Mesenchymal stem cell (in vitro differentiated cells and primary cell): ENCODE results near the gene LMO4.
A peak's percentile ranks its signal among the peaks of the same experiment; 100 is the strongest.

Source experiments
- DNase-seq: peaks from one replicate; pipeline ENCODE4 v3.0.0-alpha.2; 2013
- H2AFZ ChIP-seq: one replicate; pipeline ENCODE4 v1.6.1; 2013; ENCODE audit warnings: low read depth, mild to moderate bottlenecking, control low read depth, inconsistent platforms, low read length, moderate library complexity
- H2AK5ac ChIP-seq: 2 replicates; pipeline ENCODE4 v1.6.1; 2013; ENCODE audit warnings: low read length, moderate library complexity, mild to moderate bottlenecking, inconsistent platforms; ENCODE audit not compliant: severe bottlenecking
- H2BK120ac ChIP-seq: one replicate; pipeline ENCODE4 v1.6.1; 2013; ENCODE audit warnings: low read depth, mild to moderate bottlenecking, inconsistent platforms, low read length, moderate library complexity
- H2BK12ac ChIP-seq, 2 experiments: one replicate each; pipeline ENCODE4 v1.6.1; 2013; ENCODE audit warnings: inconsistent platforms in 2 of 2, low read length in 2 of 2, mild to moderate bottlenecking in 2 of 2, moderate library complexity in 2 of 2, control low read depth in 1 of 2
- H2BK15ac ChIP-seq: one replicate; pipeline ENCODE4 v1.6.1; 2013; ENCODE audit warnings: mild to moderate bottlenecking, low read depth, inconsistent platforms; ENCODE audit not compliant: poor library complexity, severe bottlenecking
- H2BK5ac ChIP-seq: 2 replicates; pipeline ENCODE4 v1.6.1; 2013; ENCODE audit warnings: low read depth, mild to moderate bottlenecking, low read length, control low read depth, inconsistent platforms; ENCODE audit not compliant: poor library complexity, severe bottlenecking
- H3K14ac ChIP-seq, 2 experiments: one replicate each; pipeline ENCODE4 v1.6.1; 2013; ENCODE audit warnings: inconsistent platforms in 2 of 2, low read length in 2 of 2, control low read depth in 1 of 2, mild to moderate bottlenecking in 1 of 2, moderate library complexity in 1 of 2
- H3K18ac ChIP-seq, 2 experiments: one replicate each; pipeline ENCODE4 v1.6.1; 2013; ENCODE audit warnings: inconsistent platforms in 2 of 2, low read length in 2 of 2, control low read depth in 1 of 2, low read depth in 1 of 2, mild to moderate bottlenecking in 1 of 2
- H3K23ac ChIP-seq, 2 experiments: one replicate each; pipeline ENCODE4 v1.6.1; 2013; ENCODE audit warnings: inconsistent platforms in 2 of 2, low read length in 2 of 2, mild to moderate bottlenecking in 2 of 2, moderate library complexity in 2 of 2, control low read depth in 1 of 2
- H3K27ac ChIP-seq: 2 replicates; pipeline ENCODE4 v1.5.1; 2013; ENCODE audit warnings: mild to moderate bottlenecking, moderate library complexity, low read length, control low read depth, inconsistent platforms; ENCODE audit not compliant: poor library complexity, severe bottlenecking
- H3K27me3 ChIP-seq, 2 experiments: 2 replicates each; pipeline versions ENCODE4 v1.6.1 to v1.7.0; 2013; ENCODE audit warnings: low read length in 2 of 2, mild to moderate bottlenecking in 2 of 2, moderate library complexity in 2 of 2, control low read depth in 1 of 2, inconsistent platforms in 1 of 2; ENCODE audit not compliant: control insufficient read depth in 1 of 2, insufficient read depth in 1 of 2
- H3K36me3 ChIP-seq, 2 experiments: 2 replicates each; pipeline versions ENCODE4 v1.6.1 to v1.7.0; 2013; ENCODE audit warnings: low read length in 2 of 2, control low read depth in 1 of 2, inconsistent platforms in 1 of 2, low read depth in 1 of 2, mild to moderate bottlenecking in 1 of 2; ENCODE audit not compliant: insufficient read depth in 2 of 2, control insufficient read depth in 1 of 2
- H3K4ac ChIP-seq, 2 experiments: one replicate each; pipeline ENCODE4 v1.6.1; 2013; ENCODE audit warnings: inconsistent platforms in 2 of 2, low read length in 2 of 2, mild to moderate bottlenecking in 2 of 2, moderate library complexity in 2 of 2, control low read depth in 1 of 2, low read depth in 1 of 2
- H3K4me1 ChIP-seq: 2 replicates; pipeline ENCODE4 v1.6.1; 2013; ENCODE audit warnings: low read depth, low read length, control low read depth; ENCODE audit not compliant: control insufficient read depth, insufficient read depth
- H3K4me2 ChIP-seq: 2 replicates; pipeline ENCODE4 v1.6.1; 2013; ENCODE audit warnings: low read length, mild to moderate bottlenecking, inconsistent platforms; ENCODE audit not compliant: poor library complexity, severe bottlenecking
- H3K4me3 ChIP-seq, 2 experiments: 2 replicates each; pipeline versions ENCODE4 v1.5.1 to v1.7.0; 2013; ENCODE audit warnings: low read length in 2 of 2, mild to moderate bottlenecking in 2 of 2, control low read depth in 1 of 2, low read depth in 1 of 2; ENCODE audit not compliant: insufficient read depth in 1 of 2
- H3K79me1 ChIP-seq: replicated peaks from 2 replicates; pipeline ENCODE4 v1.6.1; 2013; ENCODE audit warnings: mild to moderate bottlenecking, control low read depth, low read length, inconsistent platforms; ENCODE audit not compliant: poor library complexity, severe bottlenecking
- H3K9ac ChIP-seq: 2 replicates; pipeline ENCODE4 v1.7.0; 2013; ENCODE audit warnings: mild to moderate bottlenecking, low read length, moderate library complexity
- H3K9me3 ChIP-seq: 2 replicates; pipeline ENCODE4 v1.7.0; 2013; ENCODE audit warnings: mild to moderate bottlenecking, low read length; ENCODE audit not compliant: control insufficient read depth
- H4K8ac ChIP-seq: one replicate; pipeline ENCODE4 v1.6.1; 2013; ENCODE audit warnings: inconsistent platforms, mild to moderate bottlenecking, low read length, moderate library complexity
- H4K91ac ChIP-seq: one replicate; pipeline ENCODE4 v1.6.1; 2013; ENCODE audit warnings: mild to moderate bottlenecking, low read length, inconsistent platforms
- WGBS: methylation state at CpG from one replicate; pipeline ENCODE4 v1.1.7; 2013; ENCODE audit warnings: mixed read lengths; 5-methylcytosine and 5-hydroxymethylcytosine counted together

The LMO4 gene

GRCh38 chr1:87305762-87306161 lies 22.9 kb upstream of the LMO4 start:
- peaks cover 0 to 4% of the 10 kb centered on the region in 2 experiments for H3K27me3 ChIP-seq
- WGBS, result 92% methylated on average over 6 of the region's 7 CpGs

GRCh38 chr1:87307306-87307705 lies 21.4 kb upstream of the LMO4 start:
- no peak overlapping the region for H4K8ac ChIP-seq

More at GRCh38 chr1:87305762-87306161, 22.9 kb upstream of the LMO4 start:
- DNase-seq, result no peak
- H3K4ac ChIP-seq, result no peak overlapping the region
- no peak overlapping the region for H3K4me2 ChIP-seq
- H2BK5ac ChIP-seq, result no peak overlapping the region
- H2BK120ac ChIP-seq, result no peak overlapping the region
- no peak overlapping the region for H2AK5ac ChIP-seq
- H3K36me3 ChIP-seq, result no peaks in the 10 kb centered on the region
- H3K9me3 ChIP-seq, result no peaks in the 10 kb centered on the region
- H3K18ac ChIP-seq, result no peak overlapping the region
- no peak overlapping the region for H2BK15ac ChIP-seq
- H3K4me3 ChIP-seq, result no peak overlapping the region
- H3K4me1 ChIP-seq, result no peaks in the 10 kb centered on the region
- peak overlapping the region; percentile 52 for H3K9ac ChIP-seq
- no peak overlapping the region for H2BK12ac ChIP-seq
- no peak overlapping the region for H4K91ac ChIP-seq
- no peak overlapping the region for H2AFZ ChIP-seq
- no peaks in the 10 kb centered on the region for H3K79me1 ChIP-seq
- H3K14ac ChIP-seq, result no peak overlapping the region
- H3K23ac ChIP-seq, result no peak overlapping the region
- H4K8ac ChIP-seq, result no peak overlapping the region
- no peak overlapping the region for H3K27ac ChIP-seq

DNA sequence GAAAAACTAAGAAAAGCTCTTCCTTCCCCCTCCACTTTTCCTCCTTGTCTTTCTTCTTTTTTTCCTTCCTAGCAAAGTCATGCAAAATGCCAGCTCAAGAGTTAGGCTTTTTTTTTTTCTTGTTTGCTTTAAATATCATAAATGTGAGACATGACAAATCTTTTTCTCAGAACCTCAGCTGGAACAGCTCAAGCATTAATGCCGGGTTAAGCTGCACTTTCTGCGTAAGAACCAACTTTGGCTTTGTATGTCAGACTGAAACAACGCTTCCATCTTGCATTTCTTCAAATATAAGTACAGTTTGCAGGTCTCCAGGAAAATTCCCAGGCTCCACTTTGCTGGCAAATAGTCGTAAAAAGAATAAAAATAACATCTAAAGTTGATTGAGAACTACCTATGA lies 20.7 kb upstream of the LMO4 start:
- Histone ChIP-seq H4K8ac (no peak overlapping the region), H3K79me1 (no peaks in the 10 kb centered on the region), H2BK12ac (no peak overlapping the region), H2BK15ac (no peak overlapping the region), H3K27me3 (no peaks in the 10 kb centered on the region), H4K91ac (no peak overlapping the region), H3K4ac (no peak overlapping the region), H3K4me2 (no peak overlapping the region), H2AK5ac (no peak overlapping the region), H2BK120ac (no peak overlapping the region), H3K4me1 (no peaks in the 10 kb centered on the region), H3K9ac (no peak overlapping the region), H3K27ac (no peak overlapping the region), H3K4me3 (no peak overlapping the region), H3K18ac (no peak overlapping the region), H3K36me3 (no peaks in the 10 kb centered on the region), H2BK5ac (no peak overlapping the region), H3K14ac (no peak overlapping the region), H3K23ac (no peak overlapping the region), H3K9me3 (no peaks in the 10 kb centered on the region), H2AFZ (no peak overlapping the region)
- WGBS, result 96% methylated on average over 3 of the region's 4 CpGs
- DNase-seq, result no peak

More at GRCh38 chr1:87307306-87307705, 21.4 kb upstream of the LMO4 start:
- Histone ChIP-seq H2BK12ac (no peak overlapping the region), H2BK5ac (no peak overlapping the region), H3K27ac (no peak overlapping the region), H3K9ac (no peak overlapping the region), H3K4me2 (no peak overlapping the region), H3K18ac (no peak overlapping the region), H3K27me3 (no peaks in the 10 kb centered on the region), H3K14ac (no peak overlapping the region), H3K4me1 (no peaks in the 10 kb centered on the region), H3K36me3 (no peaks in the 10 kb centered on the region), H3K4ac (no peak overlapping the region), H3K23ac (no peak overlapping the region), H2BK120ac (no peak overlapping the region), H2AK5ac (no peak overlapping the region), H2BK15ac (no peak overlapping the region), H3K9me3 (no peaks in the 10 kb centered on the region), H3K79me1 (no peaks in the 10 kb centered on the region), H3K4me3 (no peak overlapping the region), H4K91ac (no peak overlapping the region), H2AFZ (no peak overlapping the region)
- no peak for DNase-seq
- 79% methylated on average over 6 of the region's 8 CpGs for WGBS

DNA sequence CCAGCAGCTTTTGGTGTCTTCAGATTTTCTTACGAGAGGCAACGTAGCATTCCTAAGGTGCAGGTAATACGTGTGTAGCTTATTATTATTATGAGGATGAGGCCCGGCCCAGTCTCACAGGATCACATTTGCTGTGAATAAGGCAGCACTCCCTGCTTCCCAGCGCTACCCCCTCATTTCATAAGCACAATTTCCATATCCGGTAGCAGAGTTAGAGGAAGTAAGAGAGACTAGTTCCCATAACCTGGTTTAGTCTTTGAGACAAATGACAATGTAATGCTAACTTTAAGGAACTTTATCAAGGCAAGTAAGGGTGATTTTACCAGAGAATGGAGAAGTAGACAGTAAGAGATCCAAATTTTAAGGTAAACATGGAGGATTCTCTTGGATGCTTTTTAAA lies 14.6 kb upstream of the LMO4 start:
- Histone ChIP-seq H2BK15ac (no peak overlapping the region), H2AFZ (no peak overlapping the region), H2BK12ac (no peak overlapping the region), H3K4me1 (no peaks in the 10 kb centered on the region), H3K4ac (no peak overlapping the region), H3K23ac (no peak overlapping the region), H3K9ac (no peak overlapping the region), H3K4me3 (no peak overlapping the region), H2BK120ac (no peak overlapping the region), H4K8ac (no peak overlapping the region), H3K79me1 (no peaks in the 10 kb centered on the region), H3K27me3 (peaks cover 0 to 6% of the 10 kb centered on the region in 2 experiments), H3K9me3 (no peaks in the 10 kb centered on the region), H3K36me3 (no peaks in the 10 kb centered on the region), H4K91ac (no peak overlapping the region), H2BK5ac (no peak overlapping the region), H3K27ac (no peak overlapping the region), H3K14ac (no peak overlapping the region), H2AK5ac (no peak overlapping the region), H3K4me2 (no peak overlapping the region), H3K18ac (no peak overlapping the region)
- WGBS, result 100% methylated on average over 2 of the region's 6 CpGs
- DNase-seq, result no peak
